H1 (cell line): Measurements from ENCODE around the gene RGL1. TPM values are rescaled to one million over a fixed set of nuclear protein-coding genes. Genes with fewer than 3 reads are reported as not detected.

Source experiments
- BRCA1 ChIP-seq: IDR thresholded peaks from 2 replicates; pipeline ENCODE4 v1.6.1; 2012; ENCODE audit warnings: low read depth, low read length, improper control_type of control experiment
- CBX5 ChIP-seq: fragments of 300-800, 300-1000 bp; sonication (generic); IDR thresholded peaks from 2 replicates; pipeline ENCODE4 v1.7.1; 2016; ENCODE audit warnings: antibody characterized with exemption, low read length, low read depth
- CBX8 ChIP-seq: fragments of 300-800, 300-1000 bp; sonication (generic); IDR thresholded peaks from 2 replicates; pipeline ENCODE4 v1.7.1; 2016; ENCODE audit warnings: low read depth, low read length, borderline replicate concordance
- CHD7 ChIP-seq: fragments of 300-600 bp; sonication (generic); IDR thresholded peaks from 2 replicates; pipeline ENCODE4 v1.7.1; 2012; ENCODE audit warnings: low read length, moderate library complexity, mild to moderate bottlenecking, inconsistent platforms; ENCODE audit not compliant: insufficient replicate concordance
- CTBP2 ChIP-seq: IDR thresholded peaks from 2 replicates; pipeline ENCODE4 v1.7.0; 2011; ENCODE audit warnings: borderline replicate concordance, mild to moderate bottlenecking, moderate library complexity, mixed read lengths, low read length; ENCODE audit not compliant: insufficient read depth, insufficient read length
- EGR1 ChIP-seq: IDR thresholded peaks from 2 replicates; pipeline ENCODE4 v1.6.1; 2011; ENCODE audit warnings: low read depth, low read length, borderline replicate concordance
- HDAC2 ChIP-seq, 2 experiments: fragments of 300-600 bp in 1 of 2; sonication (generic) in 1 of 2; IDR thresholded peaks; 2 replicates each; pipeline ENCODE4 v1.6.1; 2011 to 2012; ENCODE audit warnings: low read depth in 2 of 2, low read length in 2 of 2, mild to moderate bottlenecking in 2 of 2, moderate library complexity in 2 of 2, borderline replicate concordance in 1 of 2, inconsistent platforms in 1 of 2
- RAD21 ChIP-seq, 2 experiments: IDR thresholded peaks in 1 of 2; conservative IDR thresholded peaks in 1 of 2; 2 replicates each; pipeline ENCODE4 v1.6.1; 2011; ENCODE audit warnings: low read depth in 2 of 2, low read length in 2 of 2, improper control_type of control experiment in 1 of 2, inconsistent platforms in 1 of 2, mild to moderate bottlenecking in 1 of 2, moderate library complexity in 1 of 2
- SP1 ChIP-seq: IDR thresholded peaks from 2 replicates; pipeline ENCODE4 v1.6.1; 2011; ENCODE audit warnings: low read depth, low read length
- SP2 ChIP-seq: IDR thresholded peaks from 2 replicates; pipeline ENCODE4 v1.6.1; 2012; ENCODE audit warnings: mild to moderate bottlenecking, low read length, inconsistent platforms
- polyA plus RNA-seq, 7 experiments: library from polyadenylated mRNA; depleted of rRNA in 3 of 7; stranded (reverse) in 5 of 7; unstranded in 2 of 7; fragments of >200 nt in 5 of 7; fragments of 200-250 nt in 2 of 7; gene quantifications; 1 replicate in 5 of 7; 2 replicates in 1 of 7; 4 replicates in 1 of 7; pipeline versions ENCODE4 v1.2.1 to v1.2.3, GENCODE V29; 2011 to 2013; ENCODE audit warnings: missing spikeins in 2 of 7, mixed read lengths in 2 of 7
- total RNA-seq: library from RNA; stranded (reverse); fragmentation: NEBNext Ultra II Directional; extraction: Animal tissue kit (Norgen Biotek cat#: 25700); gene quantifications from 2 replicates; pipeline ENCODE4 v1.2.1, GENCODE V29; 2021

The RGL1 gene
- total and polyA plus RNA-seq, 2 of the 8 experiments (the other 6 are each of a cell fraction or from before 2014, with no cell fraction given), result 0.98 to 2.4 TPM

DNA sequence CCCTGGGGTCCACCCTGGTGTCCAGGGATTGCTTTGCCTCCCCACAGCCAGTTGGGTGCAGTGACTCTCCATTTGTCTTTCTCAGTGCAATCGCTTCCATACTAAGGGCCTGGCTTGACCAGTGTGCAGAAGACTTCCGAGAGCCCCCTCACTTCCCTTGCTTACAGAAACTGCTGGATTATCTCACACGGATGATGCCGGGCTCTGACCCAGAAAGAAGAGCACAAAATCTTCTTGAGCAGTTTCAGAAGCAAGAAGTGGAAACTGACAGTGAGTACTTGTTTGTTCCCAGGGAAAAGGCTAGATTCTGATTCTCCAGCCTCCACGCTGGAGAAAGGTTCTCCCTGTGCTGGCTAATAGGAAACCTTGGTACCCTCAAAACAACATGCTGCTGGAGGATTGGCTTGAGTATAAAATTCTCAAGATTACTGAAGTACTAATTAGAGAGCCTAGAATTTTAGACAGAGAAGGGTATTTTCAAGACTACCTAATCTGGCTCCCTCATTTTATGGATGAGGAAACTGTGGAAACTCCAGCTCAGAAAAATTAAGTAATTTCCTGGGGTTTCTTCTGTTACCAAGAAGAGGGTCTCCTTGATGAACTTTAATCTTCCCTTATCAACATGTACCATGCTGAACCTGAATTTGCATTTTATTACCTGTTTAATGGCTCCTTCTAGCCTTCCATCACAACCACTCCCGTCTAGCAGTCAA is 75.8 kb downstream of the RGL1 start (continued):
- TF ChIP-seq CHD7 (no peak), RAD21 (IDR thresholded peaks at IDR 0.05 in 1 of 2, conservative IDR thresholded peaks at IDR 0.05 in 1 of 2; ENCODE audit: low read depth in 2 of 2, low read length in 2 of 2) (no peak), HDAC2 (IDR thresholded peaks at IDR 0.05; ENCODE audit: borderline replicate concordance in 1 of 2, low read depth in 2 of 2, low read length in 2 of 2) (no peak), CBX8 (no peak), EGR1 (no peak), CBX5 (no peak), CTBP2 (no peak), BRCA1 (no peak), SP2 (no peak), SP1 (no peak)
